ENCODE data around the gene ISM2. TPM values are rescaled to one million over a fixed set of nuclear protein-coding genes. Genes with fewer than 3 reads are reported as not detected.

The ISM2 gene
- total and polyA plus RNA-seq, 2 of the 13 experiments (the other 11 are each of a cell fraction or from before 2014, with no cell fraction given), result 1.8 to 40.7 TPM

DNA sequence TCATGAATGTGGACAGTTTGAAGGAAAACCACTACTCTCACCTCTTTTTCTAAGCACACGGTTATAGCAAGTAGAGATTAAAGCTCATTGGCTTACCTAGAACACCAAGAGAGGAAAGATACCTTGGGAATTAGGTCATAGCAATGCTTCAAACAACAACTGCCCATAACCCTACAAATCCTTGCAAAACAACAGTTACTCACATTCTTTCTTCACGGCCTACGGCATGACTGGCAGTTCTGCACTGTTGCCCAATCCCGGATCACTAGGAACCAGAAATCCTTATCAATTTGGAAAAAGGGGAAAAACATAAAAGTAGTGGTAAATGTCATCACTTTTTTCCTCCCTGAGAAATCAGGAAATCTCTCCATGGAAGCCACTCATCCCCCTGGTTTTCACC is 9.6 kb upstream of the ISM2 start (continued):
- TF ChIP-seq, protein P1, sequence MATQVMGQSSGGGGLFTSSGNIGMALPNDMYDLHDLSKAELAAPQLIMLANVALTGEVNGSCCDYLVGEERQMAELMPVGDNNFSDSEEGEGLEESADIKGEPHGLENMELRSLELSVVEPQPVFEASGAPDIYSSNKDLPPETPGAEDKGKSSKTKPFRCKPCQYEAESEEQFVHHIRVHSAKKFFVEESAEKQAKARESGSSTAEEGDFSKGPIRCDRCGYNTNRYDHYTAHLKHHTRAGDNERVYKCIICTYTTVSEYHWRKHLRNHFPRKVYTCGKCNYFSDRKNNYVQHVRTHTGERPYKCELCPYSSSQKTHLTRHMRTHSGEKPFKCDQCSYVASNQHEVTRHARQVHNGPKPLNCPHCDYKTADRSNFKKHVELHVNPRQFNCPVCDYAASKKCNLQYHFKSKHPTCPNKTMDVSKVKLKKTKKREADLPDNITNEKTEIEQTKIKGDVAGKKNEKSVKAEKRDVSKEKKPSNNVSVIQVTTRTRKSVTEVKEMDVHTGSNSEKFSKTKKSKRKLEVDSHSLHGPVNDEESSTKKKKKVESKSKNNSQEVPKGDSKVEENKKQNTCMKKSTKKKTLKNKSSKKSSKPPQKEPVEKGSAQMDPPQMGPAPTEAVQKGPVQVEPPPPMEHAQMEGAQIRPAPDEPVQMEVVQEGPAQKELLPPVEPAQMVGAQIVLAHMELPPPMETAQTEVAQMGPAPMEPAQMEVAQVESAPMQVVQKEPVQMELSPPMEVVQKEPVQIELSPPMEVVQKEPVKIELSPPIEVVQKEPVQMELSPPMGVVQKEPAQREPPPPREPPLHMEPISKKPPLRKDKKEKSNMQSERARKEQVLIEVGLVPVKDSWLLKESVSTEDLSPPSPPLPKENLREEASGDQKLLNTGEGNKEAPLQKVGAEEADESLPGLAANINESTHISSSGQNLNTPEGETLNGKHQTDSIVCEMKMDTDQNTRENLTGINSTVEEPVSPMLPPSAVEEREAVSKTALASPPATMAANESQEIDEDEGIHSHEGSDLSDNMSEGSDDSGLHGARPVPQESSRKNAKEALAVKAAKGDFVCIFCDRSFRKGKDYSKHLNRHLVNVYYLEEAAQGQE (IDR thresholded peaks at IDR 0.05; ENCODE audit: borderline replicate concordance in 1 of 2, low read depth in 1 of 2, low read length in 2 of 2), result no peak
- no peak for TF ChIP-seq HNRNPH1 (optimal IDR thresholded peaks at IDR 0.05; ENCODE audit: low read depth, low read length)
- TF ChIP-seq HOXA5 (CRISPR knock-in tag; IDR thresholded peaks at IDR 0.05), result no peak
- TF ChIP-seq MBNL3 (CRISPR knock-in tag; conservative IDR thresholded peaks at IDR 0.05), result no peak
- TF ChIP-seq ERF (CRISPR knock-in tag; IDR thresholded peaks at IDR 0.05), result 0 out of 2 replicates have a peak, but pooled peaks have one; percentile 29
- no peak for TF ChIP-seq SP2 (CRISPR knock-in tag; IDR thresholded peaks at IDR 0.05)
- no peak for TF ChIP-seq GABPB1 (CRISPR knock-in tag; IDR thresholded peaks at IDR 0.05)
- TF ChIP-seq, protein P2, sequence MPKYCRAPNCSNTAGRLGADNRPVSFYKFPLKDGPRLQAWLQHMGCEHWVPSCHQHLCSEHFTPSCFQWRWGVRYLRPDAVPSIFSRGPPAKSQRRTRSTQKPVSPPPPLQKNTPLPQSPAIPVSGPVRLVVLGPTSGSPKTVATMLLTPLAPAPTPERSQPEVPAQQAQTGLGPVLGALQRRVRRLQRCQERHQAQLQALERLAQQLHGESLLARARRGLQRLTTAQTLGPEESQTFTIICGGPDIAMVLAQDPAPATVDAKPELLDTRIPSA (CRISPR knock-in tag; IDR thresholded peaks at IDR 0.05; ENCODE audit: borderline replicate concordance), result no peak
- 0 out of 2 replicates have a peak, but pooled peaks have one; percentile 14 for TF ChIP-seq MAFF (IDR thresholded peaks at IDR 0.05; ENCODE audit: low read depth, low read length)
- TF ChIP-seq ZSCAN9 (CRISPR knock-in tag; IDR thresholded peaks at IDR 0.05; ENCODE audit: borderline replicate concordance), result no peak
- TF ChIP-seq ZNF644 (CRISPR knock-in tag; IDR thresholded peaks at IDR 0.05; ENCODE audit: low read depth), result 0 out of 2 replicates have a peak, but pooled peaks have one; percentile 18
- TF ChIP-seq, protein P3, sequence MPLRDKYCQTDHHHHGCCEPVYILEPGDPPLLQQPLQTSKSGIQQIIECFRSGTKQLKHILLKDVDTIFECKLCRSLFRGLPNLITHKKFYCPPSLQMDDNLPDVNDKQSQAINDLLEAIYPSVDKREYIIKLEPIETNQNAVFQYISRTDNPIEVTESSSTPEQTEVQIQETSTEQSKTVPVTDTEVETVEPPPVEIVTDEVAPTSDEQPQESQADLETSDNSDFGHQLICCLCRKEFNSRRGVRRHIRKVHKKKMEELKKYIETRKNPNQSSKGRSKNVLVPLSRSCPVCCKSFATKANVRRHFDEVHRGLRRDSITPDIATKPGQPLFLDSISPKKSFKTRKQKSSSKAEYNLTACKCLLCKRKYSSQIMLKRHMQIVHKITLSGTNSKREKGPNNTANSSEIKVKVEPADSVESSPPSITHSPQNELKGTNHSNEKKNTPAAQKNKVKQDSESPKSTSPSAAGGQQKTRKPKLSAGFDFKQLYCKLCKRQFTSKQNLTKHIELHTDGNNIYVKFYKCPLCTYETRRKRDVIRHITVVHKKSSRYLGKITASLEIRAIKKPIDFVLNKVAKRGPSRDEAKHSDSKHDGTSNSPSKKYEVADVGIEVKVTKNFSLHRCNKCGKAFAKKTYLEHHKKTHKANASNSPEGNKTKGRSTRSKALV (CRISPR knock-in tag; IDR thresholded peaks at IDR 0.05), result no peak
- 0 out of 2 replicates have a peak, but pooled peaks have one; percentile 17 for TF ChIP-seq NFYC (CRISPR knock-in tag; IDR thresholded peaks at IDR 0.05)
- TF ChIP-seq ZNF747 (CRISPR knock-in tag; IDR thresholded peaks at IDR 0.05; ENCODE audit: borderline replicate concordance), result no peak
- TF ChIP-seq SP4 (CRISPR knock-in tag; IDR thresholded peaks at IDR 0.05), result no peak
- no peak for TF ChIP-seq ZBTB38 (CRISPR knock-in tag; IDR thresholded peaks at IDR 0.05)
- TF ChIP-seq, protein P4, sequence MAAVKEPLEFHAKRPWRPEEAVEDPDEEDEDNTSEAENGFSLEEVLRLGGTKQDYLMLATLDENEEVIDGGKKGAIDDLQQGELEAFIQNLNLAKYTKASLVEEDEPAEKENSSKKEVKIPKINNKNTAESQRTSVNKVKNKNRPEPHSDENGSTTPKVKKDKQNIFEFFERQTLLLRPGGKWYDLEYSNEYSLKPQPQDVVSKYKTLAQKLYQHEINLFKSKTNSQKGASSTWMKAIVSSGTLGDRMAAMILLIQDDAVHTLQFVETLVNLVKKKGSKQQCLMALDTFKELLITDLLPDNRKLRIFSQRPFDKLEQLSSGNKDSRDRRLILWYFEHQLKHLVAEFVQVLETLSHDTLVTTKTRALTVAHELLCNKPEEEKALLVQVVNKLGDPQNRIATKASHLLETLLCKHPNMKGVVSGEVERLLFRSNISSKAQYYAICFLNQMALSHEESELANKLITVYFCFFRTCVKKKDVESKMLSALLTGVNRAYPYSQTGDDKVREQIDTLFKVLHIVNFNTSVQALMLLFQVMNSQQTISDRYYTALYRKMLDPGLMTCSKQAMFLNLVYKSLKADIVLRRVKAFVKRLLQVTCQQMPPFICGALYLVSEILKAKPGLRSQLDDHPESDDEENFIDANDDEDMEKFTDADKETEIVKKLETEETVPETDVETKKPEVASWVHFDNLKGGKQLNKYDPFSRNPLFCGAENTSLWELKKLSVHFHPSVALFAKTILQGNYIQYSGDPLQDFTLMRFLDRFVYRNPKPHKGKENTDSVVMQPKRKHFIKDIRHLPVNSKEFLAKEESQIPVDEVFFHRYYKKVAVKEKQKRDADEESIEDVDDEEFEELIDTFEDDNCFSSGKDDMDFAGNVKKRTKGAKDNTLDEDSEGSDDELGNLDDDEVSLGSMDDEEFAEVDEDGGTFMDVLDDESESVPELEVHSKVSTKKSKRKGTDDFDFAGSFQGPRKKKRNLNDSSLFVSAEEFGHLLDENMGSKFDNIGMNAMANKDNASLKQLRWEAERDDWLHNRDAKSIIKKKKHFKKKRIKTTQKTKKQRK (IDR thresholded peaks at IDR 0.05; ENCODE audit: low read length), result no peak
- no peak for TF ChIP-seq ZNF207 (IDR thresholded peaks at IDR 0.05; ENCODE audit: borderline replicate concordance)
- TF ChIP-seq MIER3 (CRISPR knock-in tag; IDR thresholded peaks at IDR 0.05; ENCODE audit: borderline replicate concordance), result 0 out of 2 replicates have a peak, but pooled peaks have one; percentile 42
- no peak for TF ChIP-seq ASH2L (IDR thresholded peaks at IDR 0.05; ENCODE audit: insufficient read length, low read depth, low read length)
- no peak for TF ChIP-seq GZF1 (CRISPR knock-in tag; IDR thresholded peaks at IDR 0.05)
- TF ChIP-seq ZNF75D (CRISPR knock-in tag; IDR thresholded peaks at IDR 0.05; ENCODE audit: borderline replicate concordance), result no peak

Data from HepG2 (cell line).